Central memory CD4-positive, alpha-beta T cell (primary cell): Measurements from ENCODE around the gene GOLGA6L2.
"Not testable (repeated sequence)": the region's sequence is repeated elsewhere in the genome, so short reads cannot be mapped to it uniquely, and the experiment has no call there.

Experiments
- DNase-seq: peaks from one replicate; pipeline ENCODE4 v3.0.0; 2022
- total RNA-seq, 3 experiments: gene quantifications; one replicate each; lab custom pipeline; 2026; lab: John Stamatoyannopoulos, UW

GOLGA6L2 gene, protein sequence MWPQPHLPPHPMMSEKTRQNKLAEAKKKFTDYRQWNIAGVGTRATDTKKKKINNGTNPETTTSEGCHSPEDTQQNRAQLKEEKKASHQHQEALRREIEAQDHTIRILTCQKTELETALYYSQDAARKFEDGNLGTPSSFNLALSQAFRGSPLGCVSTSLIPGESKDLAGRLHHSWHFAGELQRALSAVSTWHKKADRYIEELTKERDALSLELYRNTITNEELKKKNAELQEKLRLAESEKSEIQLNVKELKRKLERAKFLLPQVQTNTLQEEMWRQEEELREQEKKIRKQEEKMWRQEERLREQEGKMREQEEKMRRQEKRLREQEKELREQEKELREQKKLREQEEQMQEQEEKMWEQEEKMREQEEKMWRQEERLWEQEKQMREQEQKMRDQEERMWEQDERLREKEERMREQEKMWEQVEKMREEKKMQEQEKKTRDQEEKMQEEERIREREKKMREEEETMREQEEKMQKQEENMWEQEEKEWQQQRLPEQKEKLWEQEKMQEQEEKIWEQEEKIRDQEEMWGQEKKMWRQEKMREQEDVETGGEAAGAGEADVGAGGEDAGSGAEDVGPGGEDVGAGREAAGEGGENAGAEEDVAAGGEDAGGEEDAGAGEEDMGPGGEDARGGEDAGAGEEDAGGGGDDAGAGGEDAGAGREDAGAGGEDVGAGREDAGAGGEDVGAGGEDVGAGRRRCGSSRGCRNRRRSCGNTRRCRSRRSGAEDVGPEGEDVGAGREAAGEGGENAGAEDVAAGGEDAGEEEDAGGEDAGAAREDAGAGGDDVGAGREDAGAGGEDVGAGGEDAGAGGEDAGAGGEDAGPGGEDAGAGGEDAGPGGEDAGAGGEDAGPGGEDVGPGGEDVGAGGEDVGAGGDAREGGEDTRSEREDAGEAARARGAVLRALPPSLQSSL
- total RNA-seq: 0 to 0.04 (median 0) reads per million in 3 experiments

DNA sequence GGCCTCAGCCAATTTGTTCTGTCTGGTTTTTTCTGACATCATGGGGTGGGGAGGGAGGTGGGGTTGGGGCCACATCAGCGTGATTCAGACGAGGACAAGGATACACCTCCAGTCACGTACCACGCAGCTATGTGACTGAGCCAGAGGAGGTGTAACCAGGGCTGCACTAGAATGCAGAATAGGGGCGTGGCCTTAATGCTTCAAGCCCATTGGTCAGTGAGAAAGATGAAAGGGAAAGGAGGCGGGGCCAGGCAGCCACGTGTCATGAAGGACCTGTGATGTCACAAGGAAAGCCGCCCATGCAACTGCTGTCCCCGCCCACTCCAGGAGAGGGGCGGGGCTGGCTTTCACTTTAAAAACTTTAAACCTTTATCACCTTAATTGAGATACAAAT is at the start of gene GOLGA6L2:
GOLGA6L2 (minus strand) TSS at position 137 of the 394 bp plus-strand sequence; CDS start at position 75, 62 bp downstream.
- DNase-seq: no peak

DNA sequence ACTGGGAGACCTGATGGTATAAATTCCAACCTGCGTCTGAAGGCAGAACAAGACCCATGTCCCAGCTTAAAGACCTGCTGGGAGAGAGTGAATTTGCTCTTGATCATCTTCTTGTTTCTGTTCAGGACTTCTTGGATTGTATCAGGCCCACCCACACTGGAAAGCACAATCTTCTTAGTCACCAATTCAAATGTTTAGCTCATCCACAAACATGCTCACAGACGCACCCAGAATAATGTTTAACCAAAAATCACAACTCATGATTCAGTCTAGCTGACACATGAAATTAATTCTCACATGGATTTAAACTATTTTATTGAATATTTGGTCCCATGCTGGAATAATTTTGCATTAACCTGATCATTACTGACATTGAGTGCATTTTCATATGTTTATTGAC is 37.8 kb upstream of the GOLGA6L2 start:
- DNase-seq: no peak

DNA sequence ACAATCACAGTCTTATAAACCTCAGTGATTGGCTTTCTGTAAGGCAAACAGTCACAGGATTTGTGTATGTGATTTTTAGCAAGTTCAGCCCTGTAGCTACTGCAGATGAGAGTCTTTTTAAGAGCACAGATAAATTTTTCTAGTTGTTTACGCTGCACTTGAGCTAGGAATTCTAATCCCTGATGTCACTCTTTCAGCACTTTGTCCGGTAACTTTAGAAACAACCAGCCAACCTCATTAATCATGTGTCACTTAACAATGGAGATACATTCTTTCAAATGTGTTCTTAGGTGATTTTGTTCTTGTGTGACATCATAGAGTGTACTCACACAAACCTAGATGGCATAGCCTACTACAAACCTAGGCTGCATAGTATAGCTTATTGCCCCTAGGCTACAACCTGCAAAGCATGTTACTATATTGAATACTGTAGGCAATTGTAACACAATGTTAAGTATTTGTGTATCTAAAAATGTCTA is 36.8 kb upstream of the GOLGA6L2 start:
- DNase-seq: no peak

DNA sequence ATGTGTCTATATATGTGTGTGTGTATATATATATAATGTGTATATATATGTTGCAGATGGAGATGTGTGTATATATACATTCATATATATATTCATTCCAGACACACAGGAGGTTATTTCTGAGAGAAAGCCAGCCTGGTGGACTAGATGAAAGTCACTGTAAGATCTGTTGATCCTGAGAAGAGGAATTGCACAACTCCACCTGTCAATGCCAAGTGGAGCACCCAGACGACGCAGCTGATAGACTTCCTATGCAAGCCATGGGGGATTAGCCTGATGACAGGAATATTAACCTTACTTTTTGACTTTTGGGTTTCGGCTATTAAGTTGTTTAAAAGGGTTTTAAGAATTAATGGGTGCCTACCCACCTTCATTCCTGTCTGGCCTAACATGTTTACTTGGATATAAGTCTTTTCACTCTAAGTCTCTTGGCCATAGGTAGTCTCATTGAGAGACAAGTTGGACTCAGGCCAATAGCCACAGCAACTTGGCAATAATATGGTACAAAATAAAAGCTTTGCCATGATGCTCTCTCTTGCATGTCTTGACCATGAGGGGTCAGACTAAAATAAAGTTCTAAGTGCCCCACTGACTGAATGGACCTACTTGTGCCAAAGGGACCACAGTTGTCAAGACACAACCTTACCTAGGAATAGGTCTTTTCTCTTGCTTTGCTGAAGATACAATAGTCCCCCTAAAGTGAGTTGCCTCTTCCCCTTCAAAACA is 35.9 kb upstream of the GOLGA6L2 start:
- no peak for DNase-seq

DNA sequence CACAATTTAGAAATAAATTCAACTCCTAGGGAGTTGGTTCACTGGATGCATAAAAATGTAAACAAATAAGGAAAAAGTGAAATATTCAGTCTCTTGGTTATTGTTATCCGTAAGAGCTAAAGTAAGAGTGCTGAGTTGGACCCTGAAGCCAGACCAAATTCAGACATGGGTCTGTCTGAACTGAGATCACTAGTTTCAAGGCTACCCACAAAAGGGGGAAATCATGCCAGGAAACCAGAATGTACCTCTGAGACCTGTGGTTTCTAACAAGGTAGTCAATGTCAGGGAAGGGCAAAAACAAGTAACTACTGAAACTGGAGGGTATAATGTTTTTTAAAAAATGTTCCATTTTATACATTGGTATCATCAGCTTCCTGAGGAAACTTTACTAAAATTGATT is 35.2 kb upstream of the GOLGA6L2 start:
- DNase-seq: no peak

DNA sequence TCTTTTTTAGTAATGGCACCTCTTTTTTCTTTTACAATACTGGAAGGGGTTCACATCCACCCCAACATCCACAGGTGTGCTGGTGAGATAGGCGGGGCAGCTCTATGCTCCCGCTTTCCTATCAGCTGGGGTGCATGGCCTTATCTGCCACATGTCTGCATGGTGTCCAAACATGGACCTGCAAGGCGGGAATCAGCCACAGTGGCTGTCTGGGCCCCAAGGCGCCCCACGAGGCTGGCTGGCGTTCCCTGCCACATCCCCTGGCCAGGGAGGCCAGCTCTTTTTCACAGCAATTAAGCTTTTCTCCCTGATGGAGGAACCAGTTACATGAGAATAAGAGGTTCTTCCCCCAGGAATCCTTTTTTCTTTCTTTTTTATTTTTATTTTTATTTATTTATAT is 30.9 kb upstream of the GOLGA6L2 start:
- DNase-seq: no peak

- no peak for DNase-seq
Measured at GRCh38 chr15:23472678-23473077, 25.6 kb upstream of the GOLGA6L2 start.

DNA sequence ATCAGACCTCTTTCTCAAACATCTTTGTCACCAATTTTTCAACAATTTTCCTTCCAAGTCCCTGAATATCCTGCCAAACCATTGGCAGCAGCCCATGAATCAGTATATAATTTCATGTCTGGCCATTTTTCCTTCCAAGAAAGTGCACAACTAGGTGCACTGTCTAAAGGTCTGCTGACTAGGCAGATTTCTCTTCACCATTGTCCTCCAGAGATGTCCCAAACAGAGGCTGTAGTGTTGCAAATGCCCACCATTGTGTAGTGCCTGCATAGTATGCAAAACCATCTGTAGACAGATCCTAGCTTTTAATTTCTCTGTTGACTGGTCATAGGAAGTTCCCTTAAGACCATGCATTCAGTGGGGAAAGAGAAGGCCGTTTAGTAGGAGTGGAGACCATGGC is 25.0 kb upstream of the GOLGA6L2 start:
- DNase-seq: no peak

DNA sequence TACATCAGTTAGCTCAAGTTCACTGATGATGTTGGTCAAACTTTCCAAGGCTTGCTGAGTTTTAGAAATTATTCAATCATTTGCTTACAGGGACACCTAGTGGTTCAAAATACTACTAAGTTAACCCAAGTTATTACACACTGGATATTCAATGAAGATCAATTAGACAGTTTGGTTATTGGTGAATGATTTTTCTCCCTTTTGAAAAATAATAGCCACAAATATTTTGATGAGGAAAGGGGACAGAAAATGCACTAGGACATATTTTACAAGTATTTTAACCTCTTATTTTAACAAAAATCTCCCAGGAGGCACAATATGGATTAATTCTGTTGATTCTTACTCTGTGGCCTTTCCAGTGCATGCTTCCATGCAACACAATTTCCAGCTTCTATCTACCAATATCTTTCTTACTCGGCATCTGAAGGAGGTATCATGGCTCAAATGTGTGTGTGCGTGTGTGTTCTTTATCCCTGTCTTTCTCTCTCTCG is 20.1 kb upstream of the GOLGA6L2 start:
- DNase-seq: no peak

DNA sequence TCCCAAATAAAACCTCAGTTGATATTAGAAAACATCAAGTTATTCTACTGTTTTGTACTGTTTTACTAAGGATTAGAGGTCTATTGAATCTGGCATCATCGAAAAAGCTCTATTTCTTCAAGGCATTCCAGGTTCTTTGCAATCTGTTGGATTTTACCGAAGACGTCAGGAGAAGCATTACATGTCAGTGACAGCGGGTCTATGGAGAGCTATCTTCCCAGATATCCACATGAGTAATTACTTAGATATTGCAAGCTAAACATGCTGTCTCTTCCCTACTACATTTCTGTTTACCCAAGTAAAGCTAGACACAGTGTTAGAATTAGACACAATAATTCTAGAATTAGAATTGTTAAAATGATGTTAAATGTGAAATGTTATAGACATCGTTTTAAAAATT is 10.8 kb upstream of the GOLGA6L2 start:
- DNase-seq: no peak

DNA sequence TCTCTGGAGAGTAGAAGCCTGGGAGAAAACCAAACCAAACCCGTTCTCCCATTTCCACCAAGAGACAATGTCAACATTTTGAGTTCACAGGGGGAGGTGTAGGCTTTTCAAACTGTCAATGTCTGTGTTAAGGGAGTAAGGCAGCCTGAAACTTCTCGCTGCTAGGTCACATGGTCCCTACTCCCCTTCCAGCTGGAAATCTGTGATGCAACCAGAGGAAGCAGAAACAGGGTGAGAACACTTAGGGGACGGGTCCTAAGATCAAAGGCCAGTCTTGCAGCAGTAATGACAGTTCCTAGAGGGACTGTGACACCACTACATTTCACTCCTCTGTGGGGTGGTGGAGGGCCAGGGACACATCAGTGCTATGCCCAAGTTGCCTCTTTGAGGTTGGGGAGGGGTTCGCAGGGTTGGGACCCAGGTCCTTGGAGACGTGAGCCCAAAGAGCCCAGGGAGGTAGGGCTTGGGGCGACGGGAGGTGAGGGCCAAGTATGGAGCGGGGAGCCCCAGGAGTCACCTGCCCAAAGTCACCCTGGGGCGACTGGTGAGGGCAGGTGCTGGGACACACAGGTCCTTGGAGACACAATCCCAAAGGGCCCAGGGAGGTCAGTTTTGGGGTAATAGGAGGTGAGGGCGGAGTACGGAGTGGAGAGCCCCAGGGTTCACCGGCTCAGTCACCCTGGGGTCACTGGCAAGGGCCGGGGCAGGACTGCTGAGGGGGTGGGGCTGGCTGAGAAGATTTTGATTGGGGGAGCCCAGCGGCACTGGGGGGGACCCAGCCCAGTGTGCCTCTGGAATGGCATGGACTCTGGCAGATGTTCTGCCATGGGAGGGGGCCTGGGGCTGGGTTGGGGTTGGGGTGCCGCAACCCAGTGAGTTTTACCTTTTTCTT is 582 bp downstream of the GOLGA6L2 start:
- DNase-seq: no peak

GRCh38 chr15:23444269-23444668 is 2.8 kb downstream of the GOLGA6L2 start:
- DNase-seq: no peak

DNA sequence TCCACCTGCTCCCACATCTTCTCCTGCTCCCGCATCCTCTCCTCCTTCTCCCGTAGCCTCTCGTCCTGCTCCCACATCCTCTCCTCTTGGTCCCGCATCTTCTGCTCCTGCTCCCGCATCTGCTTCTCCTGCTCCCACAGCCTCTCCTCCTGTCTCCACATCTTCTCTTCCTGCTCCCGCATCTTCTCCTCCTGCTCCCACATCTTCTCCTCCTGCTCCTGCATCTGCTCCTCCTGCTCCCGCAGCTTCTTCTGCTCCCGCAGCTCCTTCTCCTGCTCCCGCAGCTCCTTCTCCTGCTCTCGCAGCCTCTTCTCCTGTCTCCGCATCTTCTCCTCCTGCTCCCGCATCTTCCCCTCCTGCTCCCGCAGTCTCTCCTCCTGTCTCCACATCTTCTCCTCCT is 5.8 kb downstream of the GOLGA6L2 start:
- no peak for DNase-seq

GRCh38 chr15:23440596-23440995 is 6.4 kb downstream of the GOLGA6L2 start:
- DNase-seq: no peak

DNA sequence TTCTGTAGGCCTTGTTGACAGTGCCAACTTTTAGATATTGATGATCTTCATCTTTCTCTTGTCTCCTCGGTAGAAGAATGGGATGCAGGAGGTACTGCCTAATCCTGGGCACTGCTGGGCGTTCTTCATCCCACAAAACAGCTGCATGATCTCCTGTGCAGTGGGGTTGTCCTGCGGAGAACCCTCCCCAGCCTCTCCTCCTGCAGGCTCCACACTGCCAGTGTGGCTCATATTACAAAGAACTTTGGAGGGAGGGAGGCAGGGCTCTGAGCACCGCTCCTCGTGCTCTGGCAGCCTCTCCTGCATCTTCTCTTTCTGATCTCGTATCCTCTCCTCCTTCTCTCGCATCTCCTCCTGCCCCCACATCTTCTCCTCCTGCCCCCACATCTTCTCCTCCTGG is 7.5 kb downstream of the GOLGA6L2 start:
- no peak for DNase-seq

DNA sequence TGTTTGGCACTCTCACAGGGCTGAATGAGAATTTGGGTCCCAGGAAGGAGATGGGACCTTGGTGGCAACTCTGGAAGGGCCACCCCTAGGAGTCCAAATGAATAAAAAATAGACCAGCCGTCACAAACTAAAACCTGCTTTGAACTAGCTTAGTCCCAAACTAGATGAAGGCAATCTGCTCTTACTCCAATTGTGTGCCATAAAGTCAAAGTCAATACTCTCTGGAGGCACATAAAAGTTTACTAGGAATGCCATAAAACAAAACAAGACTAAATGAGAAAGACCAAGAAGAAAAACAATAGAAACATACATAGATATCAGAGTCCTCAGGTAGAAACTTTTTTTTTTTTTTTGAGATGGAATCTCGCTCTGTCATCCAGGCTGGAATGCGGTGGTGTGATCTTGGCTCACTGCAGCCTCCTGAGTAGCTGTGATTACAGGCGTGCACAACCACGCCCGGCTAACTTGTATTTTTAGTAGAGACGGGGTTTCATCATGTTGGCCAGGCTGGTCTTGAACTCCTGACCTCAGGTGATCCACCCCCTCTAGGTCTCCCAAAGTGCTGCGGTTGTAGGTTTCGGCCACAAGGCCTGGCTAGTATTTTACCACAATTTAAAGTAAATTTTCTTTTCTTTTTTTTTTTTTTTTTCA is 8.1 kb downstream of the GOLGA6L2 start:
- DNase-seq: no peak

DNA sequence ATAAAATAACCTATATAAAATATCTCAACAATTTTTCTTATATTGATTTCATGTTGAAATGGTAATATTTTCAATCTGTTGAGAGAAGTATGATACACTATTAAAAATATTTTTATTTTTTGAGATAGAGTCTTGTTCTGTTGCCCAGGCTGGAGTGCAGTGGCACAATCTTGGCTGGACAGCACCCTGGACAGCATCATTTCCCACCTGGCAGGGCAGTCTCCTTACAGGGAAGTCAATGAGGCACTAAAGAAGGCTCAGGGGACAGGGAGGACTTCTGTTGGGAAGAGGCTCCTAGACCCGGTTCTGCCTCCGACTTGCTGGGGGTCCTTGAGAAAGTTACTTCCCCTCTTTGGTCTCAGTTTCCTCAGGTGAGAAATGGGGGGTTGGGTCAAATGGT is 9.4 kb downstream of the GOLGA6L2 start:
- no peak for DNase-seq

GRCh38 chr15:23437146-23437545 is 9.9 kb downstream of the GOLGA6L2 start:
- DNase-seq: no peak

- no peak for DNase-seq
Measured at GRCh38 chr15:23436421-23436820, 10.6 kb downstream of the GOLGA6L2 start.

GRCh38 chr15:23434699-23435098 is 12.3 kb downstream of the GOLGA6L2 start:
- DNase-seq: not testable (repeated sequence)

DNA sequence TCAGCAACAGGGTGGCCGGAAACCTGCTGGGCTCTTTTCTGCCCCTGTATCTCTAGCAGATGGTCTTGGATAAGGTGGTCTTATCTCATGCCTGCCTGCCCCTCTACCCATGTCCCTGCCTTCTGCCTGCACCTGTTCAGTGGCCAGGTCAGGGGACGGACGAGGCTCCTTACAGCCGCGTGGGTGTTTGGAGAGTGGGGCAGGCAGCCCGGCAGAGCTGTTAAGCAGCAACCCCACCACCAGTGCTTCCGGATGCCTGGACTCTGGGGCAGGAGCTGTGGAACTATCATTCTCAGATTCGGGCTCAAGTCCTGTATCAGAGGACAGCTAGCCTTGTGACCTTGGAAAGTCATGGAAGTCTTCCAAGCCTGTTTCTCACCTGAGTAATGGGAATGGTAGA is 21.7 kb downstream of the GOLGA6L2 start:
- DNase-seq: not testable (repeated sequence)
